Prostate gland (tissue), 2 donors: ENCODE results near the gene EPHA6.

ENCODE experiments used
- CTCF ChIP-seq, 4 experiments: fragments of 200-600 bp in 2 of 4; fragments of 450-650 bp in 2 of 4; sonication (generic) in 2 of 4; IDR thresholded peaks; 1 replicate in 3 of 4; 2 replicates in 1 of 4; pipeline ENCODE4 v1.5.1; 2016 to 2019; ENCODE audit warnings: antibody characterized with exemption in 4 of 4, mild to moderate bottlenecking in 2 of 4, moderate library complexity in 2 of 4
- POLR2A ChIP-seq: fragments of 450-650 bp; IDR thresholded peaks from one replicate; pipeline ENCODE4 v1.6.1; 2016; ENCODE audit warnings: antibody characterized with exemption, mild to moderate bottlenecking
- POLR2AphosphoS5 ChIP-seq: sonication (generic); formaldehyde crosslinking; IDR thresholded peaks from one replicate; pipeline ENCODE4 v1.6.1; 2017; ENCODE audit warnings: antibody characterized with exemption

GRCh38 chr3:97720417-97720816, 906.0 kb downstream of the EPHA6 start:
- TF ChIP-seq POLR2A (no peak), CTCF (IDR thresholded peaks at IDR 0.05) (no peak), POLR2AphosphoS5 (no peak)
